ENCODE results near the gene PLET1.

The PLET1 gene

DNA sequence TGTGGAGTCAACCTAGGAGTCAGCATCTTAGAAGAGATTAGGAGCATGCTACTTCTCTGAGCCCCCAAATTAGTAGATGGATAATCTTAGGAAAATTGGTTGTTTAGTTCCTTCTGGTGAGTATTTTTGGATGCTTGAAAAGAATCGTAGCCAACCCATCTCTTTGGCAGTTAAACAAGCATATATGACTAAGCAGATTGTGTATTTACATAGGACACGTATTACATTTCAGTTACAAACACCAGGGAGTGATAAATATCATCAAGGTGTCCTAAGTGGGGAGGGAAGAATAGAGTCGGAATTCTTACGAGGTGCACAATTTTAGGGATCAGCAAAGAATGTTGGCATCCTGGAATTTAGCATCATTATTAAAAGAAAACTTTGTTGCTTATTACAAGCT is 13.5 kb downstream of the PLET1 start:
- TF ChIP-seq, protein P1, sequence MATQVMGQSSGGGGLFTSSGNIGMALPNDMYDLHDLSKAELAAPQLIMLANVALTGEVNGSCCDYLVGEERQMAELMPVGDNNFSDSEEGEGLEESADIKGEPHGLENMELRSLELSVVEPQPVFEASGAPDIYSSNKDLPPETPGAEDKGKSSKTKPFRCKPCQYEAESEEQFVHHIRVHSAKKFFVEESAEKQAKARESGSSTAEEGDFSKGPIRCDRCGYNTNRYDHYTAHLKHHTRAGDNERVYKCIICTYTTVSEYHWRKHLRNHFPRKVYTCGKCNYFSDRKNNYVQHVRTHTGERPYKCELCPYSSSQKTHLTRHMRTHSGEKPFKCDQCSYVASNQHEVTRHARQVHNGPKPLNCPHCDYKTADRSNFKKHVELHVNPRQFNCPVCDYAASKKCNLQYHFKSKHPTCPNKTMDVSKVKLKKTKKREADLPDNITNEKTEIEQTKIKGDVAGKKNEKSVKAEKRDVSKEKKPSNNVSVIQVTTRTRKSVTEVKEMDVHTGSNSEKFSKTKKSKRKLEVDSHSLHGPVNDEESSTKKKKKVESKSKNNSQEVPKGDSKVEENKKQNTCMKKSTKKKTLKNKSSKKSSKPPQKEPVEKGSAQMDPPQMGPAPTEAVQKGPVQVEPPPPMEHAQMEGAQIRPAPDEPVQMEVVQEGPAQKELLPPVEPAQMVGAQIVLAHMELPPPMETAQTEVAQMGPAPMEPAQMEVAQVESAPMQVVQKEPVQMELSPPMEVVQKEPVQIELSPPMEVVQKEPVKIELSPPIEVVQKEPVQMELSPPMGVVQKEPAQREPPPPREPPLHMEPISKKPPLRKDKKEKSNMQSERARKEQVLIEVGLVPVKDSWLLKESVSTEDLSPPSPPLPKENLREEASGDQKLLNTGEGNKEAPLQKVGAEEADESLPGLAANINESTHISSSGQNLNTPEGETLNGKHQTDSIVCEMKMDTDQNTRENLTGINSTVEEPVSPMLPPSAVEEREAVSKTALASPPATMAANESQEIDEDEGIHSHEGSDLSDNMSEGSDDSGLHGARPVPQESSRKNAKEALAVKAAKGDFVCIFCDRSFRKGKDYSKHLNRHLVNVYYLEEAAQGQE (IDR thresholded peaks at IDR 0.05; ENCODE audit: insufficient read depth in 1 of 2, low read depth in 2 of 2, low read length in 2 of 2) = no peak
- TF ChIP-seq FOXP2 (optimal IDR thresholded peaks at IDR 0.05; ENCODE audit: borderline replicate concordance, extremely low read depth, extremely low read length, insufficient read depth) (no peak), SIN3A (IDR thresholded peaks at IDR 0.05; ENCODE audit: borderline replicate concordance, insufficient read depth, low read length) (no peak), POLR2AphosphoS5 (IDR thresholded peaks at IDR 0.05; ENCODE audit: low read depth, low read length) (no peak), TAF1 (IDR thresholded peaks at IDR 0.05; ENCODE audit: borderline replicate concordance, insufficient read depth, low read length) (no peak)

DNA sequence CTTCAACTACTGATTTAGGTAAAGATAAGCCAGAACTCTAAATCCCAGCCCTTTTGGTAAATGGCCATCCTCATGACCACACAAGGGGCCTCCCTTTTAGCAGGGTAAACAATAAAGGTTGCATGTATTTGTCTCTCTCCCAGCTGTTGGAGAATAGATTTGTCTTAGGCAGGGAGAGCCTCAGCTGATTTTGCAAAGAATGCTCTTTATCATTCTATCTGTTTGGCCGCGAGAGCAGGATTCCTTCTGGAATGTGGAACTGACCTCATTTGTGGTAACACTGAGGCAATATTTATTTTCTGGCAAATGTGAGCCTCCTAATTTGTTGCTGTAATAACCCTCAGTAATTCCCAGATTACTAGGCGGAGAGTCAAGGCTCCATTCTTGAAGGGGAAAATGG is 19.2 kb downstream of the PLET1 start:
- no peak for TF ChIP-seq SIN3A (IDR thresholded peaks at IDR 0.05; ENCODE audit: borderline replicate concordance, insufficient read depth, low read length)
- TF ChIP-seq TAF1 (IDR thresholded peaks at IDR 0.05; ENCODE audit: borderline replicate concordance, insufficient read depth, low read length) = no peak
- TF ChIP-seq, protein P1 (IDR thresholded peaks at IDR 0.05; ENCODE audit: insufficient read depth in 1 of 2, low read depth in 2 of 2, low read length in 2 of 2) = no peak
- TF ChIP-seq FOXP2 (optimal IDR thresholded peaks at IDR 0.05; ENCODE audit: borderline replicate concordance, extremely low read depth, extremely low read length, insufficient read depth) = no peak
- no peak for TF ChIP-seq POLR2AphosphoS5 (IDR thresholded peaks at IDR 0.05; ENCODE audit: low read depth, low read length)

DNA sequence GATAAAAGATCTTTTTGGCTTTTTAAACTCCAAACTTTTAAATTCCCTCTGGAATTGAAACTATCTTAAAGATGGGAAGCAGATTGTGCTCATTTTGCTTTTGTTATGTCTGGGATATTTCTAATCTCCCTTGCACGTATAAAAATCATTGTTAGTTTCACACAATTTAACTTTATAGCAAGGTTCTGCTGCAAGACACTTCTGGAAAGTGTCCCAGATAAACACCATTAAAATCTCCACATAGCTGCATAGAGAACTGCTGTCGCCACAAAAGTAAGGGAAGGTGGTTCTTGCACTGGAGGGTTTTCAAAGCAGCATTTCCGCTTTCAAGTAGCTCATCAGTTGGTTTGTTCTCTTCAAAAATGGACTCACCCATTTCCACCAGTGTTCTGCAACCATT is 22.6 kb downstream of the PLET1 start:
- TF ChIP-seq SIN3A (IDR thresholded peaks at IDR 0.05; ENCODE audit: borderline replicate concordance, insufficient read depth, low read length) (no peak), FOXP2 (optimal IDR thresholded peaks at IDR 0.05; ENCODE audit: borderline replicate concordance, extremely low read depth, extremely low read length, insufficient read depth) (no peak), POLR2AphosphoS5 (IDR thresholded peaks at IDR 0.05; ENCODE audit: low read depth, low read length) (no peak), TAF1 (IDR thresholded peaks at IDR 0.05; ENCODE audit: borderline replicate concordance, insufficient read depth, low read length) (no peak)
- TF ChIP-seq, protein P1 (IDR thresholded peaks at IDR 0.05; ENCODE audit: insufficient read depth in 1 of 2, low read depth in 2 of 2, low read length in 2 of 2) = no peak

DNA sequence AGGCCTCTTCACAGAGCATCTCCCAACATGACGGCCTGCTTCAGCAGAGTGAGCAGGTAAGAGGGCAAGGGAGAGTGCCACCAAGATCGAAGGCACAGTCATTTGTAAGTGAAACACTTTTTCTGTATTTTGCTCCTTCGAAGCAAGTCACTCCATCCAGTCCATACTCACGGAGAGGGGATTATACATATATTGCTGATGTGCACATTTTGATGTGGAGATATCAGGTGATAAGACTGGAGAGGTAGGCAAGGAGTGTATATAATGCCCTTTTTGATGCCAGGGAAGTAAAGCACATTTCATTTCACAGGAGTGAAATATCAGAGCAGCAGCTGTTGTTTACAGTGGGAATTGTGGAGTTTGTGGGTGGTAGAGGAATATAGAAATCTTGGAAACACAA is 23.2 kb downstream of the PLET1 start:
- TF ChIP-seq SIN3A (IDR thresholded peaks at IDR 0.05; ENCODE audit: borderline replicate concordance, insufficient read depth, low read length) = no peak
- TF ChIP-seq POLR2AphosphoS5 (IDR thresholded peaks at IDR 0.05; ENCODE audit: low read depth, low read length) = no peak
- no peak for TF ChIP-seq TAF1 (IDR thresholded peaks at IDR 0.05; ENCODE audit: borderline replicate concordance, insufficient read depth, low read length)
- TF ChIP-seq, protein P1 (IDR thresholded peaks at IDR 0.05; ENCODE audit: insufficient read depth in 1 of 2, low read depth in 2 of 2, low read length in 2 of 2) = no peak
- no peak for TF ChIP-seq FOXP2 (optimal IDR thresholded peaks at IDR 0.05; ENCODE audit: borderline replicate concordance, extremely low read depth, extremely low read length, insufficient read depth)

All from PFSK-1 (cell line).